ENCODE results near the gene COMMD8. TPM values are rescaled to one million over a fixed set of nuclear protein-coding genes. Genes with fewer than 3 reads are reported as not detected.

Gene COMMD8
- total RNA-seq, 1 experiment from 2014 or later, result 19.9 TPM

- ChIA-PET CTCF (no interaction called here), POLR2A (no interaction called here), RAD21 (ENCODE audit: low non-redundant PET in 1 of 2, low total read pairs in 2 of 2, uncharacterized antibody in 2 of 2, unreplicated experiment in 2 of 2) (no interaction called here)
- Histone ChIP-seq H2AFZ (ENCODE audit: low read depth, low read length, poor library complexity, severe bottlenecking) (no peak overlapping the region), H3K4me1 (ENCODE audit: control insufficient read depth in 1 of 2, insufficient read depth in 2 of 2, low read length in 2 of 2) (no peaks in the 10 kb centered on the region), H3K9me2 (ENCODE audit: insufficient read depth) (no peaks in the 10 kb centered on the region), H3K4me3 (replicated peaks in 1 of 2; ENCODE audit: low read depth in 1 of 2, low read length in 2 of 2) (no peak overlapping the region), H4K20me1 (ENCODE audit: insufficient read depth) (no peaks in the 10 kb centered on the region), H3K79me2 (ENCODE audit: insufficient read depth, low read length) (no peaks in the 10 kb centered on the region), H3K4me2 (ENCODE audit: low read length) (no peak overlapping the region), H3K9me3 (ENCODE audit: control insufficient read depth in 1 of 2, insufficient read depth in 1 of 2, low read depth in 1 of 2, low read length in 2 of 2) (no peaks in the 10 kb centered on the region), H3K9ac (ENCODE audit: low read length) (no peak overlapping the region), H3K36me3 (ENCODE audit: control insufficient read depth in 1 of 2, insufficient read depth in 2 of 2, low read length in 2 of 2) (no peaks in the 10 kb centered on the region), H3K27ac (ENCODE audit: low read depth, low read length) (no peak overlapping the region), H3K27me3 (ENCODE audit: insufficient read depth, low read length) (peaks cover 45% of the 10 kb centered on the region)
- intact Hi-C loops (cut with micrococcal nuclease), result no loop called here
- DNase-seq (ENCODE audit: low read depth, low spot score) (no peak), ATAC-seq (no peak)
- no TSS peak for BruUV-seq (replicated peaks)
- no peak for TF ChIP-seq JUND (IDR thresholded peaks at IDR 0.05)
- no peak for TF ChIP-seq YY1 (IDR thresholded peaks at IDR 0.05; ENCODE audit: extremely low read depth, insufficient replicate concordance, low read depth, low read length)
- no peak for TF ChIP-seq EGR1 (IDR thresholded peaks at IDR 0.05; ENCODE audit: low read depth)
- TF ChIP-seq ATF3 (IDR thresholded peaks at IDR 0.05), result no peak
- TF ChIP-seq MAX (IDR thresholded peaks at IDR 0.05), result no peak
- TF ChIP-seq EZH2 (IDR thresholded peaks at IDR 0.05), result no peak
- no peak for TF ChIP-seq EZH2phosphoT487 (IDR thresholded peaks at IDR 0.05; ENCODE audit: borderline replicate concordance)
These were observed 53.2 kb downstream of the COMMD8 start for GRCh38 chr4:47410271-47410670.

- POLR2A ChIA-PET, result no interaction called here
- ATAC-seq (no peak), DNase-seq (ENCODE audit: low read depth, low spot score) (no peak)
- no peaks in the 10 kb centered on the region for H3K79me2 ChIP-seq (ENCODE audit: insufficient read depth, low read length)
- CTCF ChIA-PET, result no interaction called here
- H3K9me3 ChIP-seq (ENCODE audit: control insufficient read depth in 1 of 2, insufficient read depth in 1 of 2, low read depth in 1 of 2, low read length in 2 of 2), result no peaks in the 10 kb centered on the region
- RAD21 ChIA-PET (ENCODE audit: low non-redundant PET in 1 of 2, low total read pairs in 2 of 2, uncharacterized antibody in 2 of 2, unreplicated experiment in 2 of 2), result no interaction called here
- no peaks in the 10 kb centered on the region for H3K9me2 ChIP-seq (ENCODE audit: insufficient read depth)
- no peak overlapping the region for H3K27ac ChIP-seq (ENCODE audit: low read depth, low read length)
- H3K36me3 ChIP-seq (ENCODE audit: control insufficient read depth in 1 of 2, insufficient read depth in 2 of 2, low read length in 2 of 2), result no peaks in the 10 kb centered on the region
- no peak overlapping the region for H2AFZ ChIP-seq (ENCODE audit: low read depth, low read length, poor library complexity, severe bottlenecking)
- H3K9ac ChIP-seq (ENCODE audit: low read length), result no peak overlapping the region
- no TSS peak for BruUV-seq (replicated peaks)
- intact Hi-C loops (cut with micrococcal nuclease), result no loop called here
- H3K4me3 ChIP-seq (replicated peaks in 1 of 2; ENCODE audit: low read depth in 1 of 2, low read length in 2 of 2), result no peak overlapping the region
- H3K4me2 ChIP-seq (ENCODE audit: low read length), result no peak overlapping the region
- H3K4me1 ChIP-seq (ENCODE audit: control insufficient read depth in 1 of 2, insufficient read depth in 2 of 2, low read length in 2 of 2), result no peaks in the 10 kb centered on the region
- peaks cover 60% of the 10 kb centered on the region for H3K27me3 ChIP-seq (ENCODE audit: insufficient read depth, low read length)
- no peaks in the 10 kb centered on the region for H4K20me1 ChIP-seq (ENCODE audit: insufficient read depth)
- TF ChIP-seq EZH2 (IDR thresholded peaks at IDR 0.05), result no peak
- TF ChIP-seq JUND (IDR thresholded peaks at IDR 0.05), result no peak
- TF ChIP-seq YY1 (IDR thresholded peaks at IDR 0.05; ENCODE audit: extremely low read depth, insufficient replicate concordance, low read depth, low read length), result no peak
- no peak for TF ChIP-seq CBX3 (IDR thresholded peaks at IDR 0.05; ENCODE audit: low read depth)
- TF ChIP-seq POLR2AphosphoS5 (IDR thresholded peaks at IDR 0.05; ENCODE audit: low read depth, low read length), result no peak
- no peak for TF ChIP-seq CTCF (IDR thresholded peaks at IDR 0.05 in 2 of 3, conservative IDR thresholded peaks at IDR 0.05 in 1 of 3; ENCODE audit: borderline replicate concordance in 1 of 3, insufficient read depth in 1 of 3, low read depth in 2 of 3, low read length in 2 of 3)
- TF ChIP-seq CEBPB (IDR thresholded peaks at IDR 0.05; ENCODE audit: low read depth), result no peak
- TF ChIP-seq ZBTB33 (IDR thresholded peaks at IDR 0.05; ENCODE audit: extremely low read depth, insufficient replicate concordance, low read length), result no peak
- no peak for TF ChIP-seq EZH2phosphoT487 (IDR thresholded peaks at IDR 0.05; ENCODE audit: borderline replicate concordance)
- no peak for TF ChIP-seq EGR1 (IDR thresholded peaks at IDR 0.05; ENCODE audit: low read depth)
These were observed 57.1 kb downstream of the COMMD8 start for GRCh38 chr4:47406408-47406807.

Data from HCT116 (cell line).